NCI-H524 treated with DMSO at 0.1 percent for 48 hours (cell line): Measurements from ENCODE around the gene CDC42BPA.
"Not testable (repeated sequence)": the region's sequence is repeated elsewhere in the genome, so short reads cannot be mapped to it uniquely, and the experiment has no call there.

Experiments used
- DNase-seq: peaks from one replicate; lab custom pipeline; 2025; lab: John Stamatoyannopoulos, UW

CDC42BPA gene

DNA sequence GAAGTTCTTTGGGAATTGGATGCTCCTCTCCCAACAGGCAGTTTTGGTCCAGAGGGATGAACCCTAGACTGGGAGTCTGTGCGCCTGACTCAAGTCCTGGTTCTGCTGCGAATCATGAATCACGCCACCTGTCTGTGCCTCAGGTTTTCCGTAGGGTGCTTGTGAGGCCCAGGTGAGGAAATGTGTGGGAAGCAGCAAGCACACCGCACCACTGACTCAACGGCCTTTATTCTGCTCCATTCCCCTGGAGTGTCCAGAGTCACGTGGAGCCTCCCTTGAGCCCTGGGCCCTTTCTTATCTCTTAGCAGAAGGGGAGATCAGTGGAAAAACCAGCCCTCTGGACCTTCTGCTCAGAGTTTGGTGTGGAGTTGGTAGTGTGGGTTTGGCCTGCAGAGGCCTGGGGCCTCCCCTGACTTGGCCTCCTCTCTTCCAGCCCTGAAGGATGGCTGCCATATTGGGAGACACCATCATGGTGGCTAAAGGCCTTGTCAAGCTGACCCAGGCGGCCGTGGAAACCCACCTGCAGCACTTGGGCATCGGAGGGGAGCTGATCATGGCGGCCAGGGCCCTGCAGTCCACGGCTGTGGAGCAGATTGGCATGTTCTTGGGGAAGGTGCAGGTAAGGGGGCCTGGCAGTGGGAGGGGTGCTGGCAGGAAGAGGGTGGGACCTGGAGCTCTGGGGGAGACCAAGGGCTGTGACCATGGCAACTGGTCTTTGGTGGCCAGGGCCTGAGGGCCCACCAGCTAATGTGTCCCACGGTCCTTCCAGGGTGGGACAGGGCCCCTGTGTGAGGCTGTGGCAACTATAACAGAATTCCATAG, 357.1 kb downstream of the CDC42BPA start:
- no peak for DNase-seq

DNA sequence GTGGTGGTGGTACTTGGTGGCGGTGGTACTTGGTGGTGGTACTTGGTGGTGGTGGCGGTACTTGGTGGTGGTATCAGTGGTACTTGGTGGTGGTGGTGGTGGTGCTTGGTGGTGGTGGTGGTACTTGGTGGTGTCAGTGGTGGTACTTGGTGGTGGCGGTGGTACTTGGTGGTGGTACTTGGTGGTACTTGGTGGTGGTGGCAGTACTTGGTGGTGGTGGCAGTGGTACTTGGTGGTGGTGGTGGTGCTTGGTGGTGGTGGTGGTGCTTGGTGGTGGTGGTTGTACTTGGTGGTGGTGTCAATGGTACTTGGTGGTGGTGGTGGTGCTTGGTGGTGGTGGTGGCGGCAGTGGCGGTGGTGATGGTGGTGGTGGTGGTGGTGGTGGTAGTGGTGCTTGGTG, 358.0 kb downstream of the CDC42BPA start:
- DNase-seq: no peak

DNA sequence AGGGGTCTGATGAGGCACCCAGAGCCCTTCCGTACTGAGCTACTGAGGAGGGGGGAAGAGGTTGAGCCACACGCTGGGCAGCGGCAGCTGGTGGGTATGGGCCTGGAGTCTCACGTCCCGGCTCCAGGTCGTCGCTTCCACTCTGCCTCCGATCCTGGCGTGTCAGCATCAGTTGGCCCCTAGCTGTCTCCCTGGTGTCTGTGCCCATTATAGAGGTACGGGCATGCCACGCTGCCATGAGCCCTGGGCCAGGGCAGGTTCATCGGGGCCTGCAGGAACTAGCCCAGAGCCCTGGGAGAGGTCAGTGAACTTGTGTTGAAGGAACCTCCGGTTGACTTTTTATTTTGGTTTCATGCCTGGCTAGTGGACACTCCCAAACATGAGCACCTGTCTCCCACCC, 360.0 kb downstream of the CDC42BPA start:
- DNase-seq: no peak

DNA sequence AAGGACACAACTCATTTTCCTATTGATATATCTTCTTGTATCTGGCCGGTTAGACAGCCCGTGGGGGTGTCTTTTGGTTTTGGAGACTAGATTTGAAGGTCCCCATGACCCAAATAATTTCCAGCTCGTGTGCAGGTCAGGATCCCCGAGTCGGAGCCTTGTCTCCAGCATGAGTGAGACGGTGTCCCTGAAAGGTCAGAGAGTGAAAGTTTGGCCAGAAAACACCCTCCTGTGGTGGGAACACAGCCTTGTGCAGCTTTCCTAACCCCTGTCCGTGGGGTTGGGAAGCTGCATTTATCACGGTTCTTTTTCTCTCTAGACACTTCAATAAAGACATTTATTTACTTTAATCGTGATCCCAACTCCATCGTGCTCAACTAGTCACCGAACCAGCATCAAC, 360.6 kb downstream of the CDC42BPA start:
- no peak for DNase-seq

DNA sequence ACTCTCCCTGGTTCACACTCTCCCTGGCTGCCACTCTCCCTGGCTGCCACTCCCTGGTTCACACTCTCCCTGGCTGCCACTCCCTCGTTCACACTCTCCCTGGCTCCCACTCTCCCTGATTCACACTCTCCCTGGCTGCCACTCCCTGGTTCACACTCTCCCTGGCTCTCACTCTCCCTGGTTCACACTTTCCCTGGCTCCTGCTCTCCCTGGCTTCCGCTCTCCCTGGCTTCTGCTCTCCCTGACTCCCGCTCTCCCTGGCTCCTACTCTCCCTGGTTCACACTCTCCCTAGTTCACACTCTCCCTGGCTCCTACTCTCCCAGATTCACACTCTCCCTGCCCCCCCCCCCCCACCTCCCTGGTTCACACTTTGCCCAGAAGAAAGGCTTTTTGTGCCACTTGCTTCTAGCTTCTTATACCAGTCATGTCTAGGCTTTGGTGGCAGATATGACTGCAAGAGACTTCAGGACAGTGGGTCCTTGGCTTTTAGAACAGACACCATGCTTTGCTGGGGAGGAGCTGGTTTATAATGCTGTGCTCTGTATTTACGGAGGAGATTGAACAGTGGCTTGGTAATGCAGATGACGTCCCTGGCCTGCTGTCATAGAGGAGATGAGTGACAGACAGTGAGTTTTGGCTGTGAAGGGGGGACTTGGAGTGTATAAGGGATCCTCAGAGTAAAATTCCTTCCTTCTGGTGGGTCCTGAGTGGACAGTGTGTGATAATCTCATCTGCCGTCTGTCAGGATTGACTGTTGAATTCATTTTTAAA, 361.2 kb downstream of the CDC42BPA start:
- DNase-seq: no peak

DNA sequence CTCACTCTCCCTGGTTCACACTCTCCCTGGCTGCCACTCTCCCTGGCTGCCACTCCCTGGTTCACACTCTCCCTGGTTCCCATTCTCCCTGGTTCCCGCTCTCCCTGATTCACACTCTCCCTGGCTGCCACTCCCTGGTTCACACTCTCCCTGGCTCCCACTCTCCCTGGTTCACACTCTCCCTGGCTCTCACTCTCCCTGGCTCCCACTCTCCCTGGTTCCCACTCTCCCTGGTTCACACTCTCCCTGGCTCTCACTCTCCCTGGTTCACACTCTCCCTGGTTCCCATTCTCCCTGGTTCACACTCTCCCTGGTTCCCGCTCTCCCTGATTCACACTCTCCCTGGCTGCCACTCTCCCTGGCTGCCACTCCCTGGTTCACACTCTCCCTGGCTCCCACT, 362.4 kb downstream of the CDC42BPA start:
- DNase-seq: not testable (repeated sequence)

DNA sequence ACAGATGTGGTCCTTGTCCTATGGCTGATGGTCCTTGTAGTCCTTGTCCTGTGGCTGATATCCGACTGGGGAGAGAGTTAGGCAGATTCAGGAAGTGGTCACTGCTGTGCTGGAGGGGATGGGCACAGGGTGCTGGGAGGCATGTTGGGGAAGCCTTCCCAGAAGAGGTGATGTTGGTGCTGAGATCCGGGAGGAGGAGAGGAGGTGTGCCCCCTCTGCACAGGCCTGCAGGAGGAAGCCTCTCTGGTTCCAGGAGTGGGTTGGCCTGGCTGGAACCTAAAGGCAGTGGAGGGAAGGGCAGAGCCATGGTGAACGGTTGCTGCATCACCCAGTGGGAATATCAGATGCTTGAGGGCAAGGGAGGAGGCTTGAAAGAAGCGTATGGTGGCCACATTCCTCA, 363.5 kb downstream of the CDC42BPA start:
- no peak for DNase-seq

DNA sequence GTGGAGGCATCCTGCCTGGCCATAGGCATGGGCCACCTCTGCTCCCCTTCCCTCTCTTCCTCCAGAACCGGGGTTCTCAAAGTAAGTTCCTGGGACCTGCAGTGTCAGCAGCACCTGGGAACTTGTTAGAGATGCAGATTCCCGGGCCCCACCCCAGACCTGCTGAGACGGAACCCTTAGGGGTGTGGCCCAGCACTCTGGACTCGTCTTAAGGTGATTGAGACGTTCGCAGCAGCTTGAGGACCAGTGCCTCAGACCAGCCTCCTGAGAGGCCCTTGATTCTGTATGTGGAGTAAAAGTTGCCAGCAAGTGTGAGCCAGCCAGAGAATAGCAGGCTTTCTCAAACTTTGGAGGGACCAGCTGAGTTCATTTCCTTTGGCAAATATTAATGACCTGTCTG, 364.0 kb downstream of the CDC42BPA start:
- DNase-seq: no peak

DNA sequence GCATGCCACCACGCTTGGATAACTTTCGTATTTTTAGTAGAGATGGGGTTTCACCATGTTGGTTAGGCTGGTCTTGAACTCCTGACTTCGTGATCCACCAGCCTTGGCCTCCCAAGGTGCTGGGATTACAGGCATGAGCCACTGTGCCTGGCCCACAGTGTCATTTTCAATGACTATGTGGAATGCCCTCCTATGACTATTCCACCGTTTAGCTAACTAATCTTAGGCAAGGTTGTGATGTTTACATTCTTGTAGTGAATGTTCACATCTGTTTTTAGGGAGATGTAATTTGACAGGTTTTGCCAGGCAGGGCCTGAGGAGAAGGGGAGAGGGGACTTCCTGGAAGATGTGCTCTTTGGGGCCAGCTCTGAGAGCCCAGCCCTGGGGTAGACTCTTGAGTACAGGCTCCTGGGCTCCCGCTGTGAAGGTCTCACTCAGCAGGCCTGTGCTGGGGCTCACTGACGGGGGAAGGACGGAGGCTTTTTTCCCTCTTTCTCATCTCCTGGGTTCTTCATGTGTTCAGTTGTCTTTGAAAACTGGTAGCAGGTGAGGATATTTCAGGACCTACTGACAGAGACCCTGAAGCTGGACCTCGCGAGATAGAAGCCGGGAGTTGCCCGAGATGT, 365.0 kb downstream of the CDC42BPA start:
- DNase-seq: no peak

DNA sequence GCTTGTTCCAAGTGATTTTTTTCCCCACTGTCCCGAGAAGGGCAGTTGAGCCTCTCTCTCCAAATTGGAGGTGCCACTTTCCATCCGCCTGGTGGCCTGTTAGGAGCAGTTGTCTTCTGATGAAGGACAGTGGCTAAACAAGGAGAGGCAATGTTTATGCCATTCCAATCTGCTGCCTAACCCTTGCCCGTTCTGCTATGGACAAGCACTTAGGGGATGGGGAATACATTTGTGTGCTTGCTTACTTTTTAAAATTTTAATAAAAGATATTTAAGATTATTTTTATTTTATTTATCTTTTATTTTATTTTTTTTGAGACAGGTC, 366.2 kb downstream of the CDC42BPA start:
- DNase-seq: no peak

DNA sequence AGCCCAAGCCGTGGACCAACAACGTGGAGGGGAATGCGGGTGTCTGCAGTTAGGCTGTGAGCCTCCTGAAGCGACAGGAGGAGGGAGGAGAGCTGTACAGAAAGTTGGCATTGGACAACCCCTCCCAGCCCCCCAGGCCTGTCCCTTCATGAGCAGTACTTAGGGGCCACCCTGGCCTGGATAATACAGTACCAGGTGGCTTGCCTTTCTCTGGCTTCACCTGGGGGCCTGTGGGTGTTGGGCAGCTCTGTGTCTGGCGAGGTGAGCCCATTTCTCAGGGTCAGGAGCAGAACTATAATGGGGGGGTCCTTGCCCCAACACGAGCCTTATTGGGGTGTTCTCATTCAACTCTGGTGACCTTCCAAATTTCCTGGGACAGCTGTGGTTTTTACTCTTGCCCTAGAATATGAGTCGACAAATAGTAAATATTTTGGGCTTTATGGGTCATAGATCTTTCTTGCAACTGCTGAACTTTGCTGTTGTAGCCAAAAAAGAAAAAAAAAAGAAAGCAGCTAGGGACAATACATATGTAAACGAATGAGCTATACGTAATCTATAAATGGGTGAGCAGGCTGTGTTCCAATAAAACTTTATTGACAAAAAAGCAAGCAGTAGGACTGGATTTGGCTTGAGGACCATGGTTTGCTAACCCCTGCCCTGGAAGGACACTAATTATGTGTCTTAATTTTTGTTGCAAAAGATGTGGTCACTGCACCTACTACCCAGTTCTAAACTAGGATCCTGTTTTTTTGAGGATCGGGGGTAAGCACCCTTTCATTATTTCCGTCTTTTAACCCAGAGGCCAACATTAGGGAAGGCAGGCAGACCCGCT, 366.8 kb downstream of the CDC42BPA start:
- no peak for DNase-seq

DNA sequence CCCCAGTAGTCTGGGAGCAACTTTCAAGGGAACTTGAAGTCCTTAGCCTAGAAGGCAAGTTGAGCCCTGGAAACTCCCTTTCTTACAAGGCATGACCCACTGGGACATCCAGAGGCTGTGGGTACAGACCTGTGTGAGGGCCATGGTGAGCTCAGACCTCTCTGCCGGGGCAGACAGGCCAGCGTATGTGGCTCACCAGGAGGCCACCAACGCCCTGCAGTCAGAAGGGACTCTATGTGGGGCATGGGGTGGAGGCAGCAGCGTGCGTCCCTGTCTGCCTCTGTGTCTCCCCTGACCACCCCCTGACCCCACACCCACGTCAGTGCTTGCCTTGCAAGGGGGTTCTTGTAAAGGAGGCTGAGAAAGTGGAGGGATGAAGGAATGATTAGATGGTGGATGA, 367.4 kb downstream of the CDC42BPA start:
- no peak for DNase-seq

DNA sequence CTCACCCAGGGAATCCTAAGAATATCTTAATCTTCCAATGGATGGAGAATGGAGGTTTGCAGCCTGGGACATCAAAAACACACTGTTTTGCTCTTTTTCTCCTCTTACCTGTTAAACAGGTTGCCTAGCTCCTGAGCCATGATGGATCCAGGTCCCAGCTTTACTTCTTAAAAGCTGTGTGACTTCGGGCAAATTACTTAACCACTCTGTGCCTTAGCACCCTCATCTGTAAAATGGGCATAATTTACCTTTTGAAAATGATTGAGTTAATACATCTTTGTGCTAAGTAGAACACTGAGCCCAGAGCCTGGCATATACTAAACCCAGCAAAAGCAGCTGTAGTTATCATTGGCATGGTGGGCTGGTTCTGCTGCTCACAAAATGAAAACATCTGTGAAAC, 368.0 kb downstream of the CDC42BPA start:
- DNase-seq: no peak

DNA sequence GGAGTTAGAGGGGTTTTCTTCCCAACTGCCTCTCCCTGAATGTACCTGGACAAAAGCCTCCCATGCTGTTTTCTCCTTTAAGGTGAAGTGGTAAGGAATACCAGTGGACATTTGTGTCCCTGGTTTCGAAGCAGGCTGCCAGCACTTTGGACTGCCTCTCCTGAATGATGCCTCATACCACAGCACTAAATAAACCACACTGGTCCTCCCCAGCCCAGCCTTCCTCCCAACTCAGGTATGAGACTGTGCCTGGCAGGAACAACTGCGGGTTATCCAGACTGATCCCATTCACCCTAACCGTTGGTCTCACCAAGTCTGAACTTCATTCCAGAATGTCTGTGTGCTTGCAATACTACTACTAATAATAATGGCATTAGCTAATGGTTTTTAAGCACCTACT, 368.9 kb downstream of the CDC42BPA start:
- DNase-seq: no peak

DNA sequence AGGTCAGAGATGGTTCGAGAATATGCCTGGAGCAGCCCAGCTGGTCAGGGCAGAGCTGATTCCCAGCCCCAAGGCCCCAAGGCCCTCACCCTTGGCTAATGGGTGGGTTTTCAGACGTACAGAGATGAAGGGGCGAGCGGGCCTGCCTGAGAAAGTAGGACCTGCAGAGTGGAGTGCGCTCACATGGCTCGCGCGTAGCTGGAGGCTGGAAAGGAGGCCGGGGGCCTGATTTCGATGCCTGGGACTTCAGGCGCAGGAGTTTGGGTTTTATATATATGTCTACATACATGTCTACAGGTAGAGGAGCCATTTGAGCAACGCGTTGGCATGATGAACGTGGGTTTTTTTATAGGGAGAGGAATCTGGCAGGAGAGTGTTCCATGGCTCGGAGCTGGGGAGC, 369.3 kb downstream of the CDC42BPA start:
- no peak for DNase-seq

DNA sequence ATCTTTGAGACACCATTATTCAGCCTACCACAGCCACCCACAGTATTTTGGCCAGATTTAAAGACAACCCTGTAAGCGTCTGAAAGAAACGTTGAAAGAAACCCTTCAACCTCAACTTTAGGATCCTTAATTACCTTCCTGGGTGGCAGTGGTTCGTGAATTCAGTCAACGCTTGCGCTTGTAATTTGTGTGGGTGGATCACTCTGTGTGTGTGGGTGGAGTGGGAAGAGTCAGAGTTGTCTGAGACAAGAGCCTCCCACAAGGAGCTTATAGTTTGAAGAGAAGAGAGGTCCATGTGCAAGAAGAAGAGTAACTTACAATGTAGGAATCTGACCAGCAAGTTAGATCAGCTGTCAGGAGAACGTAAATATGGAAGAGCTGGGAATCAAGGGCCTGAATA, 369.8 kb downstream of the CDC42BPA start:
- no peak for DNase-seq

DNA sequence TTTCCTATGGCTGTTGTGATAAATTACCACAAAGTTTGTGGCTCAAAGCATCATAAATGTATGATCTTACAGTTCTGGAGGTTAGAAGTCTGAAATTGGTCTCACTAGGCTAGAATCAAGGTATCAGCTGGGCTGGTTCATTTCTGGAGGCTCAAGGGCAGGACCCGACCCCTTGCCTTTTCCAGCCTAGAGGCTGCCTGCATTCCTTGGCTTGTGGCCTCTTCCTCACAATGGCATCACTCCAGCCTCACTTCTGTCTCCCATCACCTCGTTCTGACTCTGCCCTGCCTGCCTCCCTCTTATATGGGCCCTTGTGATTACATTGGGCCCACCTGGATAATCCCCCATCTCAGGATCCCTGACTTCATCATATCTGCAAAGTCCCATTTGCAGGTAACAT, 370.2 kb downstream of the CDC42BPA start:
- no peak for DNase-seq

DNA sequence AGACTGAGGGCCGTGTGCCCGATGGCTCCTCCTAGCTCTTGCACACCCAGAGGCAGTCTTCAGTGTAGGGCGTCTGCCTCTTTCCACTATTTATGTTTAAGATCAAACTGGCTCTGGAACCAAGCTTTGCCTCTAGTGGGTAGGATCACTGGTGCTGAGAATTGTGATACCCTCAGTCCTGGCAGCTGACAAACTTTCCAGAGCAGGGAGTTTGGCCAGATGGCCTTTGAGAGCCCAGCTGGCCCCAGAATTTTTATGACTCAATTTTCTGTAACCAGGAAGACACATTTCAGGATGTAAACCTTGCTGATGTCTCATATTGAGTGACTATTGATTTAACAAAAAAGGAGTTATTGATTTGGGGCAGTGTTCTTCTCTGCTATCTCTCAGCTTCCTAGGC, 371.5 kb downstream of the CDC42BPA start:
- DNase-seq: peak; percentile 61

DNA sequence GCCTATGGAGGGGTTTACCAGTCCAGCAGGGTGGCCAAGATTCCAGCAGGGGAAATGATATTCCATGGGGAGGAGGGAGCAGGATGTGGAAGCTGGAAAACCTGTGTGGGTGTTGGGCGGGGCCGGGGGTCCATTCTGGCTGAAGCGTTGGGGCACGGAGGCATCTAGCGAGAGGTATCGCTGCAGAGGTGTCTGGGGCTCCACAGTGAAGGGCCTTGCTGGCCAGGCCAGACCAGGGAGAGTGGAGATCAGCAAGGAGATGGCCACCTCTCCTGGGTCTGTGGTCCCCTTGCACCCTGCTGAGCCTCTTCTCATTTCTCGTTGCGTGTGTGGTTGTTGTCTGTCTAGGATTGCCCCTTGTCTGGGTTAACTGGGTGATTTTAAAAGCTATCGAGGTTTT, 372.0 kb downstream of the CDC42BPA start:
- no peak for DNase-seq

DNA sequence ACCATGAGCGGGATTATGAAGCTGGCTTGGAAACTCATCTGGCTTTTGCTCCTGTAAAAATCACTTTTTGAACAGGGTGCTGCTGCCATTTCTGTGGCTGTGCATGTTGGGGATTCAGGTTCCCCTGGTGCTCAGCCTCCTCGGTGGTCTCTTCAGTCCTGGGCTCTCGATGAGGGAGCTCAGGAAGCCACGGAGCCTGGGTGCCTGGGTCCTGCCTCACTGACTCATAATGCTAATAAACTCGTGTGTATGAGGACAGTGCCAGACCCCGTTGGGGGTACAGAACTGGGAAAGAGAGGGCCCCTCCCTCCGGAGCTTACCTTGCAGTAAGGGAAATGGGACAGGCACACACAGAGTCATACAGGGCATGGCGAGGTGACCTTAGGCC, 372.4 kb downstream of the CDC42BPA start:
- DNase-seq: no peak

DNA sequence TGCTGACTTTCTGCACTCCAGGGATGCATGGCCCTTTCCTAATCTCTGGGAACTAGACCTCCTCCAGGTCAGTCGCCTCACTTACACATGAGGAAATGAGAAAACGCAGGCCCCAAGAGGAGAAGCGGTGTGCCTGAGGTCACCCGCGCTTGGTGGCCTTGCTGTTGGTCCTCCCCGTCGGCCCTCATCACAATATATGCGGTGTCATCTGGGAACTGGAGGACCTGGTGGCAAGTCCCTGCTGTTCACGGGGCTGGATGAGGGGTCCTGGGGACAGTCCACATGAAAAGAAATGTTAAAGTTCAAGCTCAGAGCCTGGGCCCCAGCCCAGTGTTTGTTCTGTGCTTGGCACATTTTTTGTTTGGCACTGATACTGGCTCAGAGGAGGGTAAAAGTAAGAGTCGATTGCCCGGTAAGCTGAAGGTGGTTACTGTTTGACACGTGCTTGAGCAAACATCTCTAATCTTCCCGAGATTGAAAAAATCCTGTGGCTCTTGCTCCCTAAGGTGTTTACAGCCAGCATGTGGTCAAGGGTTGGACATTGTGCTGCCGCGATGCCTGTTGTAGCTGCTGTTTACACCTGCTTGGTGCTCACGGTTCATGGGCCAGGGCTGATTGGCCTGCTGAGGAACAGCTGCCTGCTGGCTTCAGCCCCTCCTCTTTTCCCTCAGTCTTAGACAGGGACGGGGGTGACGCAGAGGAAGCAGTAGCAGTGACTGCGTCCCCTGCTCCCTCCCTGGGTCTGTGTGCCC, 373.0 kb downstream of the CDC42BPA start:
- DNase-seq: no peak

DNA sequence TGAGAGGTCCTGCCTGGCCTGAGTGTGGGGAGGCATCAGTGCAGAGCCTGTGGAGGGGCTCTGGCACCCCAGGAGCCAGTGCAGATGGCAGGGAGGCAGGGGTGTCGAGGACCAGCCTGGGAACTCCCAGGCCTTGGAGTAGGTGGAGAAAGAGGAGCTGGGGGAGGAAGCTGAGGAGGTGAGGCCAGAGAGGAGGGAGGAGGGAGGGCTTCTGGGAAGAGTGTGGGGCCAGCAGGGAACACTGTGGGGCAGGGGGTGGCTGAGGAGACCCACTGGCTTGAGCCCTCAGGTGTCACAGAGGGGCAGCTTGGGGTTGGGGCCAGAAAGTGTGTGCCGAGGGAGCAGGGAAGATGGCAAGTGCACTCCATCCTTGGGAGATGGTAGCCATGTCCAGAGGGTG, 374.4 kb downstream of the CDC42BPA start:
- no peak for DNase-seq
